SK-N-SH (cell line): ENCODE data around the gene RNLS.

ENCODE experiments used
- EP300 ChIP-seq, 2 experiments: IDR thresholded peaks; 2 replicates each; pipeline versions ENCODE4 v1.4.0 to v1.6.1; 2012; ENCODE audit warnings: borderline replicate concordance in 1 of 2, low read depth in 1 of 2, low read length in 1 of 2
- FOXJ3 ChIP-seq: sonication (generic); formaldehyde crosslinking; IDR thresholded peaks from 2 replicates; pipeline ENCODE4 v1.5.1; 2020; ENCODE audit warnings: mild to moderate bottlenecking, missing genetic modification reagents
- GABPA ChIP-seq: IDR thresholded peaks from 2 replicates; pipeline ENCODE4 v1.4.0; 2012; ENCODE audit warnings: low read depth, mild to moderate bottlenecking
- POLR2AphosphoS5 ChIP-seq: IDR thresholded peaks from 2 replicates; pipeline ENCODE4 v1.6.1; 2012; ENCODE audit warnings: low read depth, low read length
- RCOR1 ChIP-seq: fragments of 150-350 bp; IDR thresholded peaks from 2 replicates; pipeline ENCODE4 v1.6.1; 2017; ENCODE audit warnings: antibody characterized with exemption, low read length
- TF ChIP-seq, protein P1 (sequence below): fragments of 200-600 bp; sonication (generic); IDR thresholded peaks from 2 replicates; pipeline ENCODE4 v1.6.1; 2017; ENCODE audit warnings: antibody characterized with exemption, mild to moderate bottlenecking, moderate library complexity

DNA sequence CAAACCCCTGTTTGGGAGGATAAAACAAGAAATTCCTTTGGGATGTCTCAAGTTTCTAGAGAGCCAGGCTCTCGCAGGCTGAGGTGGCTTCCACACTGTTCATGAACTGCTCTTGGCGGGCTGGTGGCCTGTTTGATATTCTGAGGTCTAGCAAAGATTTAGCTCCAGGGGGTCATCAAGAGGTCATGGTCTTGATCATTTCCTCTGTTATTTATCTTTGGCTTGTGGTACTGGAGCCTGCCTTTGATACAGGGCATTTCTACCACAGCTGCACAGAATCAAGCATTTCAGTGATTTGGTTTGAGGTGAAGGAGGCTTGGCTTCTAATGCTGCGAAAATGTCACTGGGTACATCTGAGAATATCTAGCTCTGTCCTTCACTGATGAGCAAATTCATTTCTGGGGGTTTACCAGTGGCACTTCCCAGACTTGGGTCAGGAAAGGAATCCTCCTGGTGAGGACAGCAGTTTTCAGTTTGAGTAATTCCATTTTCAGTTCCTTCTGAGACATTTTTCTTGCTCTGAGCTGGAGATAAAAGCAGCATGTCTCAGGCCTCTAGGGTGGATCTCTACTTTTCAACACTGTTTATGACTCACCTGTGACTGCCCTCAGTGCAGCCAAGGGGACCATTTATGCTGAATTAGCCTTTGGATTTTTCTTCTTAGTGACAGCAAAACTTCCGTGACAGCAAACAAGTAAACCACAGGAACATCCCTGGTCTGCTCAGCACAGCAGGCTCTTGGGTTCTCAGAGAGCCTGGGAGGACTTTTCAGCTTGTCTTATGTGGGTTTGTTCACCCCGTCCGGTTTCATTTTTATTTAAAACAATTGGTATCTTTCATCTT, 312.0 kb downstream of the RNLS start:
- no peak for TF ChIP-seq POLR2AphosphoS5
- TF ChIP-seq, protein P1, sequence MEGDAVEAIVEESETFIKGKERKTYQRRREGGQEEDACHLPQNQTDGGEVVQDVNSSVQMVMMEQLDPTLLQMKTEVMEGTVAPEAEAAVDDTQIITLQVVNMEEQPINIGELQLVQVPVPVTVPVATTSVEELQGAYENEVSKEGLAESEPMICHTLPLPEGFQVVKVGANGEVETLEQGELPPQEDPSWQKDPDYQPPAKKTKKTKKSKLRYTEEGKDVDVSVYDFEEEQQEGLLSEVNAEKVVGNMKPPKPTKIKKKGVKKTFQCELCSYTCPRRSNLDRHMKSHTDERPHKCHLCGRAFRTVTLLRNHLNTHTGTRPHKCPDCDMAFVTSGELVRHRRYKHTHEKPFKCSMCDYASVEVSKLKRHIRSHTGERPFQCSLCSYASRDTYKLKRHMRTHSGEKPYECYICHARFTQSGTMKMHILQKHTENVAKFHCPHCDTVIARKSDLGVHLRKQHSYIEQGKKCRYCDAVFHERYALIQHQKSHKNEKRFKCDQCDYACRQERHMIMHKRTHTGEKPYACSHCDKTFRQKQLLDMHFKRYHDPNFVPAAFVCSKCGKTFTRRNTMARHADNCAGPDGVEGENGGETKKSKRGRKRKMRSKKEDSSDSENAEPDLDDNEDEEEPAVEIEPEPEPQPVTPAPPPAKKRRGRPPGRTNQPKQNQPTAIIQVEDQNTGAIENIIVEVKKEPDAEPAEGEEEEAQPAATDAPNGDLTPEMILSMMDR: no peak
- peak in 1 of 2 experiments; percentile 14; a peak in 1 of 4 replicates for TF ChIP-seq EP300 (IDR thresholded peaks at IDR 0.05; ENCODE audit: borderline replicate concordance in 1 of 2, low read depth in 1 of 2, low read length in 1 of 2)
- no peak for TF ChIP-seq RCOR1
- no peak for TF ChIP-seq GABPA
- no peak for TF ChIP-seq FOXJ3 (CRISPR knock-in tag)
